RCC 7860 (cell line): ENCODE data around the gene RAB39B.
"Not testable (repeated sequence)": the region's sequence is repeated elsewhere in the genome, so short reads cannot be mapped to it uniquely, and the experiment has no call there.

Source experiments
- DNase-seq: peaks from one replicate; pipeline ENCODE4 v3.0.0-alpha.2; 2015; ENCODE audit warnings: low spot score
- FAIRE-seq: peaks from 2 replicates; lab custom pipeline; 2012; peaks lifted over from hg19 to GRCh38; lab: Jason Lieb, UNC

RAB39B gene, protein sequence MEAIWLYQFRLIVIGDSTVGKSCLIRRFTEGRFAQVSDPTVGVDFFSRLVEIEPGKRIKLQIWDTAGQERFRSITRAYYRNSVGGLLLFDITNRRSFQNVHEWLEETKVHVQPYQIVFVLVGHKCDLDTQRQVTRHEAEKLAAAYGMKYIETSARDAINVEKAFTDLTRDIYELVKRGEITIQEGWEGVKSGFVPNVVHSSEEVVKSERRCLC

DNA sequence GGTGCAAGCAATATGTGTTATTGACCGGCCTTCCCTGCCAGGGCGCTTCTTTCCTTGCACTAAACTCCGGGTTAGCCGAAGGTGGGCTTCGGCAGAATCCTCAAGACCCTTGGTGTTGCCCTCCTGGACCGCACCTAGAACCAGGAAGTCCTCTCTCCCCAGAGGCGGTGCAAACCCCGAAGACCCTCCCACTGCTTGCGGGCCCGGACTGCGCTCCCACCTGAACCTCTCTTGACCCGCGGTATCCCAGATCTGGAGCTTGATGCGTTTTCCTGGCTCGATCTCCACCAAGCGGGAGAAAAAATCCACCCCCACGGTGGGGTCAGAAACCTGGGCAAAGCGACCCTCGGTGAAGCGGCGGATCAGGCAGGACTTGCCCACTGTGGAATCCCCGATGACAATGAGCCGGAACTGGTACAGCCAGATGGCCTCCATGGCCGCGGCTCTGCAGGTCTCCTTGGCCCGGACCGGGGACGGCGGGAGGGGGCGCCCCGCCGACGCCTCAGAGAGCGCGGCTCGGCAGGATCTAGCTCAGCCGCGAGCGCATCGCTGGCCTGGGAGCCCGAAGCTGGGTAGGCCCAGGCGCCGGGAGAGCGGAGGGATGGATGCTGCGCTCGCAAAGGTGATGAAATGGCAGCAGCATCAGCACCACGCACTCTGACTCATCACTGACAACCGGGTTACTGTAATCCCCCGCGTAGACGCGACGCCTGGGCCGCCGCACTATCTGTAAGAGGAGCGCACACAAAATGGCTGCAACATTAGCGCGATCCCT is at the start of gene RAB39B:
TSS of gene RAB39B (minus strand) at position 638 of the 775 bp plus-strand sequence. CDS start at position 435, 203 bp downstream.
- FAIRE-seq, result no peak
- peak; percentile 22 for DNase-seq

DNA sequence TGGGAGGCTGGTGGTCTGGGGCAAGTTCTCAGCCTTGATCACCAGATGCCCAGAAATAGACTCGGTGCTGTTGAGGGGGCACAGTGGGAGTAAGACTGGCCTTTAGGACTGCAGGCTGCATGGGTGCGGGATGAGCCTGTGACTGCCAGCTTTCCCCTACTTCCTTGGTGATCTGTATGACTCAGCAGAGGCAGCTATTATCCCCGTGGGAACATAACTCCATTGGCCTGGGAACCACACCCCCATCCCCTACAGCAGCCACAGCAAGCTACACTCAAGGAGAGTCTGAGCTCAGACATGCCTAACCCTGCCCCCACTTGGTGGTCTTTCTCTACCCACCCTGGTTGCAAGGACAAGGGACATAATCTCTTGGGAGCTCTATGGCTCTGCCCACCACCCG is 49.5 kb upstream of the RAB39B start:
- DNase-seq (peak; percentile 9), FAIRE-seq (no peak)

DNA sequence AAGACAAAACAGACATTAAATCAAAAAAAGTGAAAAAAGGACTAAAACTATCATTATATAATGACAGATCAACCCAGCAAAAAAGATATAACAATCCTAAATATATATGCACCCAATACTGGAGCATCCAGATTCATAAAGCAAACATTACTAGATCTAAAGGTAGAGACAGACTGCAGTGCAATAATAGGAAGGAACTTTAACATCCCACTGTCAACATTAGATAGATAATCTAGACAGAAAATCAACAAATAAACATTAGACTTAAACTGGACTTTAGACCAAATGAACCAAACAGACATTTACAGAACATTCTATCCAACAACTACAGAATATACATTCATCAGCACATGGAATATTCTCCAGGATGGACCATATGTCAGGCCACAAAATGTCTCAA is 29.5 kb upstream of the RAB39B start:
- FAIRE-seq (no peak), DNase-seq (no peak)

DNA sequence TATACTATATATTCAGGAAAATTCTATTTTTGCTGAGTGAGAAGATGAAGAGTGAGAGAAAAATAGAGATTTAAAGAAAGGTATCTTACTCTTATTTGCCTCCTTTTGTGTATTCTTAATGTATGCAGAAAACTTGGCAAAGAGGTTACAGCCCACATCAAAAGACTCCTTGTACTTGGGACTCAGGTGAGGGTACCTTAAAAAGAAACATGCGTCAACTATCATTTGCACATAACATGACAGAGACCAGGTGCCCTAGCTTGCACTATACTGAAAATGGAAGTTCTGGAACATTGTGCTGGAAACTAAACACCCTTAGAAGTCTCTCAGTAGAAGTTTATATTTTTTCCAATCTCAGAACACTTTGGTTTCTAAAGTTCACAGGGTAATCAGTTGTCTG is 15.6 kb upstream of the RAB39B start:
- DNase-seq, result no peak
- no peak for FAIRE-seq

DNA sequence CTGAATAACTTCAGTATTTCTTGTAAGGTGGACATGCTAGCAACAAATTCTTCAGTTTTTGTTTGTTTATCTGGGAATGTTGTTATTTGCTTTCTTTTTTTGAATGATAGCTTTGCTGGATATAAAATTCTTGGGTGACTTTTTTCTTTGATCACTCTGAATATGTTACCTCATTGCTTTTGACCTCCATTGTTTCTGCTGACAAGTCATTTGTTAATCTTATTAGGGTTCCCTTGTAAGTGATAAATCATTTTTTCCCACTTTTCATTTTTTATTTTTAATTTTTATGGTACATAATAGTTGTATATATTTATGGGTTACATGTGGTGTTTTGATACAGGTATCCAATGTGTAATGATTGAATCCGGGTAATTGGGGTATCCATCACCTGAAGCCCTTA is 6.7 kb upstream of the RAB39B start:
- DNase-seq (no peak), FAIRE-seq (no peak)

DNA sequence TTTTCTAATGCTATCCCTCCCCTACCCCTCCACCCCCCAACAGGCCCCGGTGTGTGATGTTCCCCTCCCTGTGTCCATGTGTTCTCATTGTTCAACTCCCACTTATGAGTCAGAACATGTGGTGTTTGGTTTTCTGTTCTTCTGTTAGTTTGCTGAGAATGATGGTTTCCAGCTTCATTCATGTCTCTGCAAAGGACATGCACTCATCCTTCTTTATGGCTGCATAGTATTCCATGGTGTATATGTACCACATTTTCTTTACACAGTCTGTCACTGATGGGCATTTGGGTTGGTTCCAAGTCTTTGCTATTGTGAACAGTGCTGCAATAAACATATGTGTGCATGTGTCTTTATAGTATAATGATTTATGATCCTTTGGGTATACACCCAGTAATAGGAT is 3.7 kb upstream of the RAB39B start:
- not testable (repeated sequence) for FAIRE-seq, DNase-seq

DNA sequence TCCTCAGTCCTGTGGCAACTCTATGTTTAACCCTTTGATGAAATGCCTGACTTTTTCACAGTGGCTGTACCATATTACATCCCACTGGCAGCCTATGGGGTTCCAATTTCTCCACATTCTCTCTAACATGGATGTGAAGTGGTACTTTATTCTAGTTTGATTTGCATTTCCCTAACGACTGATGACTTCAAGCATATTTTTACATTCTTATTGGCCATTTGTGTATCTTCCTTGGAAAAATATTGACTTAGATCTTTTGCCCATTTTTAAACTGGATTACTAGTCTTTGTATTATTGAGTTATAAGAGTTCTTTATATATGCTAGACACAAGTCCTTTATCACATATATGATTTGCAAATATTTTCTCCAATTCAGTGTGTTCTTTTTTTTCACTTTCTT is 2.1 kb upstream of the RAB39B start:
- no peak for DNase-seq
- no peak for FAIRE-seq

DNA sequence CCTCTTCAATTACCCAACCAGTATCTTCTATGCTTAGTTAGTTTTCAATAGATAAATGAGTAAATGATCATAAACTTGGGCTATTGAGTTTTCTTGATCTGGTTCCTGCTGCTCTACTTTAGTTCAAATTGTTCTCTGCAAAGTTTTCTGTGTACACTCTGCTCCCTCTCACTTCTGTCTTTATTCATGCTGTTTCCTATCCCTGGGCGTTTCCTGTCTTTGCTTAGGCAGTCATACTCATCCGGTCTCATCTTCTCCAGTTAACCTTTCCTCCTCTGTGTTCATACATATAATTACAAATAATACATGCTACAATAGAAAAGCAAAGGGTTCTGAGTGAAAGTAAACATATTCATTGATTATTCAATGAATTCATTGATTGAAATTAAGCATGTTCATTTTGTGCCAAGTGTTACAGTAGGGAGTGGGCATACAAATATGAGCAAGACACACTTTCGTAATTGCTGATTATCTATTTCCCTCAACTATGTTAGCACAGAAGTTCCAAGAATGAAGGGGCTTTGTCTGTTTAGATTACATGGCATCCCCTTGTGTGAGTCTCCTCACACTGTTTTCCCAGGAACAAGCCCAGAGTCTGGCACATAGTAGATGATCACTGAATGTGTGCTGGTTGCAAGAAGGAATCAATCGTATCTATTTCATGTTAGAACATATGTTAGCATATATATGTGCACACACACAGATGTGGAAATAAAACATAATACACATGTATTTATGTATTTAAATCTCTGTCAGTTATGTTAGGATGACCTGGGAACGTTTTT is 1.1 kb downstream of the RAB39B start:
- DNase-seq, result no peak
- no peak for FAIRE-seq

DNA sequence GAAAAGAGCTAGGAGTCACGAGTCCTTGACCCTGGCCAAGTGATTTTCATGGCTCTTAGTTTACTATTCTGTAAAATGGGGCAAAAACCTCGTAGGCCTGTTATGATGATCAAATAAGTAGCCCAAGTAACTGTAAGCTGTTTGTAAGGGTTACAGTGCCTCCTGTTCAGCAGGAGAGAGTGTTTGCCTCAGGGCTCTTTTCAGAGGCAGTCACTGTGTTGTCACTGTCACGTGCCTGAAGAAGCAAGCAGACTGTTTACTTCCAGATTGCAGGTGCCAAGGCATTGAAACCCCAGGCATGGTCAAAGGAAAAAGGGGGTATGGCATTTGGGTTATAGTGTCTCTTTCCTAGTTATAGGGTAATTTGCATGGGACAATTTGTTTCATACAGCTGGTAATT is 4.5 kb downstream of the RAB39B start:
- no peak for FAIRE-seq

DNA sequence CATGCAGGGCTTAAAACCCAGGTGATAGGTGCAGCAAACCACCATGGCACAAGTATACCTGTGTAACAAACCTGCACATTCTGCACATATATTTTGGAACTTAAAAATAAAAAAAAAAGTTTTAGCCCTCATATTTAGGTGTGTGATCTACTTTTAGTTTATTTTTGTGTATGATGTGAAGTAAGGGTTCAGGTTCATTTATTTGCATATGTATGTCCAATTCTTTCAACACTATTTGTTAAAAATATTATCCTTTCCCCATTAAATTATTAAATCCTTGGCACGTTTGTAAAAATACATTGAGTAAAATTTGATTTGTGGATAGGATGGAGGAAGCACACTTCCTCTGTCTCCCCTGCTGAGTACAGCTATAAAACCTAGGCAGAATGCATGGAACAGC is 12.9 kb downstream of the RAB39B start:
- FAIRE-seq, result no peak
- no peak for DNase-seq

More for the DNA sequence above, 4.5 kb downstream of the RAB39B start:
- DNase-seq, result no peak

DNA sequence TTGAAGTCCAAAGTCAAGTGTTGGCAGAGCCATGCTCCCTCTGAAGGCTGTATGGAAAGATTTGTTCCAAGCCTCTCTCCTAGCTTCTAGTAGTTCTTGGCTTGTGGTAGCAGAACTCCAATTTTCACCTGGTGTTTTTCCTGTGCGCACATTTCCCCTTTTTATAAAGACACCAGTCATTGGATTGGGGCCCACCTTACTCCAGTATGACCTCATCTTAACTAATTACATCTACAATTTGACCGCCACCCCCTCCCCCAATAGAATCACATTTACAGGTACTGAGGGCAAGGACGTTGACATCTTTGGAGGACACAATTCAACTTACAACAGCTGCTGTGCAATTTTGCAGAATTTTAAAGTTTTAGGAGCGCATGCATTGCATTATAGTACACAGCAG is 16.8 kb downstream of the RAB39B start:
- FAIRE-seq, result no peak
- DNase-seq, result no peak

DNA sequence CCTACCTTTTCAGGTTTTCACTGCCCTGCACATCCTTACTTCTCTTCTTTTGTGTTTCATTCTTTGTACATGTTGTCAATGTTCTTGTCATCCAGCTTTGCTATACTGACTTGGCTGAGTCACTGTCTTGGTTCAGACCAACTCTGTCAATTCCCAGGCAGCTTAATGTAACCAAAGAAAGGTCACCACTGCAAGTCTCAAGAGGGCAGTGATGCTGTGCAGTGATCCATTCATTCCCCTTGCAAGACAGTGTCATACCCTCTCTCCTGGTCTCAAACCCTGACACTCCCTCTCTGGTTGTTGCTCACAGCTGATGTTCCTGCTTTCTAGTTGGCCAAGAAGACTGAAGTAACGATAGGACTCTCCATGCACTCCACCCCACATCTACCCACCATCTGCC is 17.5 kb downstream of the RAB39B start:
- DNase-seq, result peak; percentile 5
- FAIRE-seq, result no peak

DNA sequence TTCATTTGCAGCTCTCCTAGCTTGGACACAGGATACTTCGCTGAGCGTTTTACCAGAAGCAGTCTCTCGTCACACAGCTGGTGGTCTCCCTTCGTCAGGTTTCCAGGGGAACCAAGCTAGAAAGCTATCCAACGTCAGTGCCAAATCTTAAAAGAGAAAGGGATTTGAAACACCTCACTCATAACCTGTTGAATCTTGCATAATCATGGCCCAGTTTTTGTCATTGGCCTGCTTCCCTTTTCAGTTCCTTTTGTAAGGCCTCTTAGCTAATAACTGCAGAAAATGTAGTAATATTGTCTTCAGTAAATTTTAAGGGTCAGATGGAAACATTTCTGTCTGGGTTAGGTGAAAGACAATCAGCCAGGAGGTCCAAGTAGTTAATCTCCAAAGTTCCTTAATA is 22.0 kb downstream of the RAB39B start:
- FAIRE-seq (no peak), DNase-seq (no peak)

DNA sequence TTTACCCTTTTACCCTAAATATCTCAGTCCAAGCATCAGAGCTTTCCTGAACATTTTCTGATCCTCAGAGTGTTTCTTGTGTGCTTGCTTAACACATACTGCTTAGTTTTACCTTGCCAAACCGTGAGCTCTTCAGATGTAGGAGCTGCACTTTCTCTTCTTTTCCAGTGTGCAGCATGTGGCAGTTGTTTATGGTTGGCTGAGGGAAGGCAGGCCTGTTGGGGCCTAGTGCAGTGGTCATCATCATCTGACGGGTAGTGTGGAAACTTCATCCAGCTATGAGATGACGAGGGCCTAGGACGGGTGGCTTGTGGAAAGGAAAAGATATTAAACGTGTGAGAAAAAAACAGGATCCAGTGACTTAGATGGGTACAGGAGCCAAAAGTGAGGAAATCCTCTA is 26.6 kb downstream of the RAB39B start:
- DNase-seq, result no peak
- no peak for FAIRE-seq

DNA sequence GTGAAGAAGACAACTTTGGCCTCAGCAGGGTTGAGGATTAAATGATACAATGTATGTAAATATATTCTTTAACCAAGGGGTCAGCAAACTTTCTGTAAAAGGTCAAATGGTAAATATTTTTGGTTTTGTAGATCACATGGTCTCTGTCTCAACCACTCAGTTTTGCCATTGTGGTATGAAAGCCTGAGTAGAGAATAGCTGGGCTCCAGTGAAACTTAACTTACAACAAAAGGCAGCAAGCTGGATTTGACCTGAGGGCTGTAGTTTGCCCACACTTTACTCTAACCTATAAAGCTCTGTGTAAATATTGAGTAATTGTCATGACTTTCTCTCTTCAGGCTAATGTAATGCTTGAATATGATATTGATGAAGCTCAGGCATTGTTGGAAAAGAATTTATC is 28.4 kb downstream of the RAB39B start:
- no peak for FAIRE-seq

DNA sequence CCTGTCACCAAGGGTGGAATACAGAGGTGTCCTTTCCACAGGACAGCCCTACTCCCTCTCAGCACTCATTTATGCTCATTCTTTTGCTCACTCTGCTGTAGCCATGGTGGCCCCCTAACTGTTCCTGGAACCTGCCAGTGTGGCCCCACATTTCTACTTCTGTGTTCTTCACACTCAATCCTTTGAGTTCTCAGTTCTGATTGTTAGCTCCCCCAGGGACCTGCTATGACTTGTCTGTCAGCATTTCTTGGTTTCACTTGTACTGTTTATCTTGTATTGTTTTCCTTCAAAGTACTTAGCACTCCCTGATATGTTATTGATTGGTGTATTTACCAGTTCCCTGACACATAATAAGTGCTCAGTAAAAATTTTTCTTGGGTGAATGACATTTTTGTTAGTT is 33.1 kb downstream of the RAB39B start:
- FAIRE-seq, result no peak
- no peak for DNase-seq

More for the DNA sequence above, 28.4 kb downstream of the RAB39B start:
- DNase-seq, result no peak

DNA sequence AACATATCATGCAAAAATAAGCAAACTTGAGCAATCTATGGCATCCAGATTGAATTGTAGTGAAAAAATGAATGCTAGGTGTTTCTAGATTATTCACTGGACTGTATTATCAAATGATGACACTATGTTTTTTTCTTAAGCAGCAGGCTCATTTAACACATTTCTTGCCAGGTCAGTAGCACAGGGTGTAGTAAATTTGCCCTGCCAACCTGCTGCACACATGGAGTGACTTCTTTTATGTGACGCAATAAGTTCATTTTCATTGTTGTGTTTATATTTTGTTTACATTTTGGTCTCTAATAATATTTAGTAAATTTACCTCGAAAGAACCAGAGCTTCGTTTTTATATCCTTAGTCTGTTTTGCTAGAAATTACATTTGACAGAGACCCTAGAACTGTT is 38.5 kb downstream of the RAB39B start:
- DNase-seq (no peak), FAIRE-seq (no peak)

DNA sequence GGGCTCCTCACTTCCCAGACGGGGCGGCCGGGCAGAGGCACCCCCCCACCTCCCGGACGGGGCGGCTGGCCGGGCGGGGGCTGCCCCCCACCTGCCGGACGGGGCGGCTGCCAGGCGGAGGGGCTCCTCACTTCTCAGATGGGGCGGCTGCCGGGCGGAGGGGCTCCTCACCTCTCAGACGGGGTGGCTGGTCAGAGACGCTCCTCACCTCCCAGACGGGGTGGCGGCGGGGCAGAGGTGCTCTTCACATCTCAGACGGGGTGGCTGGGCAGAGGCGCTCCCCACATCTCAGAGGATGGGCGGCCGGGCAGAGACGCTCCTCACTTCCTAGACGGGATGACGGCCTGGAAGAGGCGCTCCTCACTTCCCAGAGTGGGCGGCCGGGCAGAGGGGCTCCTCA is 40.5 kb downstream of the RAB39B start:
- FAIRE-seq, DNase-seq: not testable (repeated sequence)

DNA sequence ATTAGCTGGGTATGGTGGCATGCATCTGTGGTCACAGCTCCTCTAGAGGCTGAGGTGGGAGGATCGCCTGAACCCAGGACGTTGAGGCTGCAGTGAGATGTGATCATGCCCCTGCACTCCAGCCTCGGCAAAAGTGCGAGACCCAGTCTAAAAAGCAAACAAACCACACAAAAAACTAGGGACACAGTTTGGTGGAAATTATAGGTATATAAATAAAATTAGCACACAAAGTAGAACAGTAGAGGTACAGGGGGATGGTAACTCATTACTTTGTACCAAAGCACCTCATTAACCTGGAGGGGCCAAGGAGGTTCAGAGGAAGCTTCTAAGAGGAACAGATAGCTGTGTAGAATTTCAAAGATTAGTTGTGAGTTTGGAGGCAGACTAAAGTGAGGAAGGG is 42.9 kb downstream of the RAB39B start:
- FAIRE-seq (no peak), DNase-seq (no peak)

DNA sequence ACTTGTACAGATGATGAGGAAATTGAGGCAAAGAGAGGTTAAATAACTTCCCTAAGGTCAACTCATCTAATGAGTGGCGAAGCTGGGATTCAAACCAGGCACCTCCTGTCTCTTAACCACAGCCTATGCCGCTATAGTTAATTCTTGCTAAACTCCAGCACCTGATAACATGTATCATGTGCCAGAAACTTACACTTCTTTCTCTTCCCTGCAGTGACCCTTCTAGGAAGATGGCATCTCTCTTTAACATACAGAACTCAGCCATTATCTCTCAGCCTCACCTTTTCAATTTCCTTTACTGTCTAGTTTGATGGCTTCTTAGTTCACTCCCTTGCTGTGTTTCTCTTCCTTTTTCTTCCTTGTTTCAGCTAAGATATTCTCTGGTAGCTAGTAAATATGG is 45.5 kb downstream of the RAB39B start:
- DNase-seq (no peak), FAIRE-seq (no peak)

DNA sequence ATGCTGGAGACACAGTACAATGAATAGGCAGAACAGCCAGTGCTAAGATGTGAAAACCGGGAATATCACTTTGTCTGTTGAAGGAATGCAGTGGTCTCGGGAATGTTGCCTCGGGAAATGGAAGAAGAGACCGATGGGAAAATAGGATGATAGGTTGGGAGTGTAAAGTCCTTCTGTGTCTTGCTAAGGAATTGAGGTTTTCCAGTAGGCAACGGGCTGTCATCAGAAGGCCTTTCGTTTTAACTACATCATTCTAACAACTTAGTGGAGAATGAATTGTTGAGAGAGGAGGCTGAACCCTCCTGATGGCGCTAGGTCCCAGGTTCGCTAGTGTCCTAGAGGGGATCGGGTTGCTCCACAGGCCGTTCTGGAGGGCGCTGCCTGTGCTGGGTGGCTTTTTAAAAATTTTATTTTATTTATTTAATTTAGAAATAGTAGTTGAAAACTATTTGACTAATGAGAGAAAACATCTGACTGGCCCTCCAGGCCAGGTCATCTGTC is 47.3 kb downstream of the RAB39B start:
- no peak for FAIRE-seq
- DNase-seq, result peak; percentile 9
